Stimulated activated CD8-positive, alpha-beta memory T cell treated with anti-CD3 and anti-CD28 coated beads, Interleukin-2, amount 100 ng/mL, for 1 hour (primary cell): ENCODE data around the gene DGLUCY.
A peak's percentile ranks its signal among the peaks of the same experiment; 100 is the strongest.
"Not testable (repeated sequence)": the region's sequence is repeated elsewhere in the genome, so short reads cannot be mapped to it uniquely, and the experiment has no call there.

ENCODE experiments used
- DNase-seq, 2 donors: peaks; one replicate each; pipeline ENCODE4 v3.0.0-alpha.2; 2020; ENCODE audit warnings: low read depth in 2 of 2

The DGLUCY gene

GRCh38 chr14:91169951-91170350 is 56.1 kb downstream of the DGLUCY start:
- no peak for DNase-seq

- DNase-seq, result no peak
These were observed 56.7 kb downstream of the DGLUCY start for GRCh38 chr14:91170504-91171121.

- DNase-seq, result no peak
These were observed 57.4 kb downstream of the DGLUCY start for GRCh38 chr14:91171291-91171690.

- peak; percentile 51 to 62 for DNase-seq
These were observed 59.4 kb downstream of the DGLUCY start for GRCh38 chr14:91173221-91173670.

GRCh38 chr14:91173904-91174303 is 60.0 kb downstream of the DGLUCY start:
- DNase-seq, result no peak

GRCh38 chr14:91175291-91176201 is 61.7 kb downstream of the DGLUCY start:
- no peak for DNase-seq

- DNase-seq, result peak; percentile 29 to 44
These were observed 63.5 kb downstream of the DGLUCY start for GRCh38 chr14:91177073-91178034.

- DNase-seq, result no peak
These were observed 66.7 kb downstream of the DGLUCY start for GRCh38 chr14:91180611-91181010.

GRCh38 chr14:91182753-91183152 is 68.9 kb downstream of the DGLUCY start:
- not testable (repeated sequence) for DNase-seq

- no peak for DNase-seq
These were observed 70.7 kb downstream of the DGLUCY start for GRCh38 chr14:91184559-91184958.

GRCh38 chr14:91185721-91186120 is 71.8 kb downstream of the DGLUCY start:
- no peak for DNase-seq

- DNase-seq, result no peak
These were observed 72.7 kb downstream of the DGLUCY start for GRCh38 chr14:91186515-91187066.

- DNase-seq, result no peak
These were observed 73.4 kb downstream of the DGLUCY start for GRCh38 chr14:91187271-91187670.

- DNase-seq, result no peak
These were observed 77.0 kb downstream of the DGLUCY start for GRCh38 chr14:91190853-91191252.

- no peak for DNase-seq
These were observed 79.2 kb downstream of the DGLUCY start for GRCh38 chr14:91193069-91193468.

GRCh38 chr14:91195881-91196280 is 82.0 kb downstream of the DGLUCY start:
- no peak for DNase-seq

- no peak for DNase-seq
These were observed 83.8 kb downstream of the DGLUCY start for GRCh38 chr14:91197631-91198030.

- DNase-seq, result not testable (repeated sequence)
These were observed 86.9 kb downstream of the DGLUCY start for GRCh38 chr14:91200802-91201201.

GRCh38 chr14:91202234-91202974 is 88.5 kb downstream of the DGLUCY start:
- no peak for DNase-seq

- DNase-seq, result no peak
These were observed 90.8 kb downstream of the DGLUCY start for GRCh38 chr14:91204657-91205056.

- no peak for DNase-seq
These were observed 91.6 kb downstream of the DGLUCY start for GRCh38 chr14:91205459-91205858.
